HG03066 (cell line): Measurements from ENCODE around the gene FN3K.
"Not testable (repeated sequence)": the region's sequence is repeated elsewhere in the genome, so short reads cannot be mapped to it uniquely, and the experiment has no call there.

ENCODE experiments used
- ATAC-seq: cut with Tn5 transposase; IDR thresholded peaks from one replicate; pipeline ENCODE4 v1.9.1; 2021; ENCODE audit warnings: low read depth; ENCODE audit not compliant: unreplicated experiment

The FN3K gene

GRCh38 chr17:82769041-82769440 is 33.6 kb downstream of the FN3K start:
- no peak for ATAC-seq

- ATAC-seq, result no peak
Observed at GRCh38 chr17:82772026-82772425, 36.6 kb downstream of the FN3K start.

GRCh38 chr17:82774456-82774855 is 39.0 kb downstream of the FN3K start:
- not testable (repeated sequence) for ATAC-seq

DNA sequence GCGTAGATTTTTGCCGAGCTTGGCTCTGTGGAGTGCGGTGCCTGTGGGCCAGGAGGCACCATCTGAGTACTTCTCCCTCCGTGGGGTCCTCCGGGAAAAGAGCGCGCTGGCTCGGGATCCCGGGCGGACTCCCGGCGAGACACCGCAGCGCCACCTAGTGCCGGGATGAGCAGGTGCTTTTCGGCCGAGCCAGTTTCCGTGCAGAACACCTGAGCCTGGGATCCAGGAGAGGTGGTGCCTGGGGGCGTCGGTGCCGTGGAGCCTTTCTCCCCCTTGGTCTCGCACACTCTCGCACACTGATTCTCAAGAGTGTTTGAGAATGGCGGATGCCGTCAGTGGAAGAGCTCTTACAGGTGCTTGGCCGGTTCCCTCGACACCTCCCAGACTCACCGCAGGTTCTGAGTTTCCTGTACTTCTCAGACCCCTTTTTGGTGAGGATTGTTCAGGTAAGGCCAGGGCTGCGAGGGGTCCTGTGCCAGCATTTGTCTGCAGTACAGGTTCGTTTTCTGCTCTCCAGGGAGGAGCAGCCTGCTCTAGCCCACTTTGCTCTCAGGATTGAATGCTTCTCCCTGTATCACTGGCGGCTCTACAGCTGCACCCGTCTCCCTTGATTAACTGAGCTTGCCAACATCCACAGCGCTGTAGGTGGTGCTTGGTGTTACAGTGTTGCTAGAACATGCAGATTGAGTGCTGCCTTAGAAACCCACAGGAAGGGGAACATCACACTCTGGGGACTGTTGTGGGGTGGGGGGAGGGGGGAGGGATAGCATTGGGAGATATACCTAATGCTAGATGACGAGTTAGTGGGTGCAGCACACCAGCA is 39.8 kb downstream of the FN3K start:
- ATAC-seq, result no peak

- ATAC-seq, result no peak
Observed at GRCh38 chr17:82776454-82776853, 41.0 kb downstream of the FN3K start.

- not testable (repeated sequence) for ATAC-seq
Observed at GRCh38 chr17:82777778-82778375, 42.5 kb downstream of the FN3K start.

DNA sequence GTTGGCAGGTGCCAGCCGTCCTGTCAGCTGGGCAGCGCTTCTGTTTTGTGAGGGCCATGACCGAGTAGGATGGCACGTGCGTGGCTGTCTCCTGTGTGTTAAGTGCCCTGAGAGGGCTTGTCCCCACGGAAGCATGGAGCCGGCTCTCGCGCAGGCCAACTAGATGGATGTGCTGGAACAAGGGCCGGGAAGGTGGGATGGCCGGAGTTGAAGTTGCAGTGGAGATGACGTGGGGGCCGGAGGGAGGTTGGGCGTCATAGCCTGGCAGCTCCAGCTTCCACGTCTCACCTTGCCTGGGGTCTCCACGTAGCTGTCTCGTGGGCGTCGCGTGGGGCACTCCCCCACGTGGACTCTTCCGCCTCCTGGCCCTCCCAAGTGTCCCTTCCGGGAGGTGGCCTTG is 44.1 kb downstream of the FN3K start:
- ATAC-seq, result no peak

- ATAC-seq, result no peak
Observed at GRCh38 chr17:82780195-82780594, 44.8 kb downstream of the FN3K start.

DNA sequence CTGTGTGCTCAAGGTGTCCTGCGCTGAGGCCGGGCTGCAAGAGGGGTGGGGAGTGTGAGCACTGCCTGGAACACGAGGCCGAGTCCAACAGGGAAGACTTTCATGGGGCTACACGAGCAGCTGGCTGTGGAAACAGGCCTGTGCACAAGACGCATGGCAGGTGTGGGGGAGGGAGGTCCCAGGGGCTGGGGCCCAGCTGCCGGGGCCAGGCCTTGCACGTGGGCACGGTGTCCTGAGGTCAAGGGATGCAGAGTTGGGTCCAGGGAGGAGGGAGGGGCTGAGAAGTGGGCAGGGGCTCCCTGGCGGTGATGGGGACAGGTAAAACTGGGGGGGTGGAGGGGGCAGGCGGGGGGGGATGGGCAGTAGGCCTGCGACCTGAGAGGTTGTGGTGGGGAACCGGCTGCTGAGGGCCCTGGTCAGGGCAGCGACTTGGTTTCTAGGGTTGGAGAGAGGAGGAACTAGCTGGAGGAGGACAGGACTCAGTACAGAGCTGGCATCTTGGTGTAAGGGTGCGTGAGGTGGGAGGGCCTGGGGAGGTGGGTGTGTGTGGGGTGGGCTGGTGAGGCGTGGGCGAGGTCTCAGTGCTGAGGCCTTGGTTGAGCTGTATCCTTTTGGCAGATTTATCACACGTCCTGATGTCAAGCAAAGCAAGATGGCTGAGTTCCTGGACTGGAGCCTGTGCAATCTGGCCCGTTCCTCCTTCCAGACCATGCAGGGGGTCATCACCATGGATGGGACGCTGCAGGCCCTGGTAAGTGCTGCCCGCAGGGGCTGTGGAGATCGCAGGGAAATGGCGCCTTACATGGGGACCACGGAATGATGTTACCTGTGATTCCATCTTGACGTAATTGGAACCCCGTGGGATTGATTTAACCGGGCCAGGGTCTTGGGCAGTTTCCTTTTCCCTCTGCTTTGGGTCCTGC is 45.8 kb downstream of the FN3K start:
- ATAC-seq, result no peak

GRCh38 chr17:82781894-82782274 is 46.5 kb downstream of the FN3K start:
- ATAC-seq, result no peak

GRCh38 chr17:82782657-82783207 is 47.3 kb downstream of the FN3K start:
- no peak for ATAC-seq

GRCh38 chr17:82783498-82783897 is 48.1 kb downstream of the FN3K start:
- ATAC-seq, result no peak

GRCh38 chr17:82785581-82785980 is 50.2 kb downstream of the FN3K start:
- ATAC-seq, result not testable (repeated sequence)

GRCh38 chr17:82786427-82786826 is 51.0 kb downstream of the FN3K start:
- ATAC-seq, result no peak

- no peak for ATAC-seq
Observed at GRCh38 chr17:82787081-82787848, 51.9 kb downstream of the FN3K start.

- no peak for ATAC-seq
Observed at GRCh38 chr17:82788206-82789001, 53.0 kb downstream of the FN3K start.

- no peak for ATAC-seq
Observed at GRCh38 chr17:82789051-82789592, 53.7 kb downstream of the FN3K start.

DNA sequence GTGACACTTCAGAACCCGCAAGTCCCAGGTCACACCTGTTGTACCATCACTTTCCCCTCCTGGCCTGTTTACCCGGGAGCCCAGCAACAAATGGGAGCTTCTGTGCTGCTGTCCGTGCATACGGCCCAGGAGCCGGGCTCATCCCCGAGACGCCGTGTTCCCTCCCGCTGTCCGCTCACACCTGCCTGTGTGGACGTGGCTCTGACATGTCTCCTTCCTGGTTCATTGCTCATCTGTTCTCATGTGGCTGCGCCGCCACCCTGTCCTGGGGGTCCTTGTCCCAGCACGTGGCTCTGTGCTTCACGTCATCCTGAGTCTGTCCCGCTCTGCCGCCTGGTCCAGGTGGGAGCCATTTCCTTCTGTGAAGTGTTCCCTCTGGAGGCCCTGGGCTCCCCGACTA is 54.4 kb downstream of the FN3K start:
- ATAC-seq, result no peak

- ATAC-seq, result no peak
Observed at GRCh38 chr17:82790391-82790790, 55.0 kb downstream of the FN3K start.
